ENCODE data around the gene DPH5. TPM values are rescaled to one million over a fixed set of nuclear protein-coding genes. Genes with fewer than 3 reads are reported as not detected.

DPH5 gene
- total and polyA plus RNA-seq, 2 donors (not counting 3 experiments of a cell fraction or from before 2014, with no cell fraction given): 37.2 to 43.6 TPM

GRCh38 chr1:100988121-100988520 is 37.5 kb downstream of the DPH5 start:
- Histone ChIP-seq H3K79me2 (ENCODE audit: control insufficient read depth, insufficient read depth, low read length) (no peaks in the 10 kb centered on the region), H3K4me2 (ENCODE audit: insufficient read depth, low read length) (no peak overlapping the region), H3K9me1 (replicated peaks; ENCODE audit: control insufficient read depth, extremely low read depth, insufficient read depth, low read length) (no peaks in the 10 kb centered on the region), H3K36me3 (ENCODE audit: control insufficient read depth in 2 of 2, extremely low read depth in 1 of 2, insufficient read depth in 2 of 2, low read length in 2 of 2) (no peaks in the 10 kb centered on the region), H2AFZ (ENCODE audit: low read depth, low read length) (no peak overlapping the region), H4K20me1 (replicated peaks; ENCODE audit: control insufficient read depth, extremely low read depth, insufficient read depth, low read length) (no peaks in the 10 kb centered on the region), H3K9ac (replicated peaks; ENCODE audit: extremely low read depth, insufficient read depth, low read length) (no peak overlapping the region), H3K4me3 (replicated peaks in 1 of 3; ENCODE audit: insufficient read depth in 1 of 3, low read depth in 1 of 3, low read length in 3 of 3) (no peak overlapping the region), H3K9me3 (replicated peaks; ENCODE audit: control insufficient read depth, insufficient read depth, low read length) (no peaks in the 10 kb centered on the region), H3K27me3 (ENCODE audit: control insufficient read depth in 2 of 2, insufficient read depth in 2 of 2, low read length in 2 of 2) (no peaks in the 10 kb centered on the region), H3K4me1 (ENCODE audit: control insufficient read depth, extremely low read depth, insufficient read depth, low read length) (peaks cover 15% of the 10 kb centered on the region), H3K27ac (ENCODE audit: insufficient read depth, low read depth, low read length) (no peak overlapping the region)
- FAIRE-seq (no peak), DNase-seq (ENCODE audit: low read depth, low spot score) (no peak)
- TF ChIP-seq JUN (IDR thresholded peaks at IDR 0.05; ENCODE audit: borderline replicate concordance, insufficient read depth, insufficient read length, low read depth): no peak
- no peak for TF ChIP-seq POLR2AphosphoS5 (IDR thresholded peaks at IDR 0.05; ENCODE audit: insufficient read depth, low read depth, low read length)
- ChIA-PET POLR2A (no interaction called here), CTCF (interaction anchor here (1.0 to 2.9 kb wide), 6 partner anchors 15 to 300 kb away, joined by 3 to 7 read pairs (median 4); no protein-coding TSS in a partner anchor)
- intact Hi-C loops (cut with micrococcal nuclease): no loop called here
- dilution Hi-C loops (cut with MboI; ENCODE audit: extremely low pct_ligation_motif_present, low sequenced_read_pairs): no loop called here
- BruUV-seq (replicated peaks): no TSS peak

- CTCF ChIA-PET: interaction anchor here (0.6 kb wide), 1 partner anchor 41 kb away, joined by 6 read pairs; no protein-coding TSS in a partner anchor
Observed at GRCh38 chr1:100982793-100983192, 42.8 kb downstream of the DPH5 start.

More at GRCh38 chr1:100982793-100983192, 42.8 kb downstream of the DPH5 start:
- Histone ChIP-seq H3K9me3 (replicated peaks; ENCODE audit: control insufficient read depth, insufficient read depth, low read length) (no peaks in the 10 kb centered on the region), H3K27me3 (ENCODE audit: control insufficient read depth in 2 of 2, insufficient read depth in 2 of 2, low read length in 2 of 2) (no peaks in the 10 kb centered on the region), H3K4me1 (ENCODE audit: control insufficient read depth, extremely low read depth, insufficient read depth, low read length) (no peaks in the 10 kb centered on the region), H3K9me1 (replicated peaks; ENCODE audit: control insufficient read depth, extremely low read depth, insufficient read depth, low read length) (no peaks in the 10 kb centered on the region), H3K27ac (ENCODE audit: insufficient read depth, low read depth, low read length) (no peak overlapping the region), H3K9ac (replicated peaks; ENCODE audit: extremely low read depth, insufficient read depth, low read length) (no peak overlapping the region), H3K36me3 (ENCODE audit: control insufficient read depth in 2 of 2, extremely low read depth in 1 of 2, insufficient read depth in 2 of 2, low read length in 2 of 2) (no peaks in the 10 kb centered on the region), H4K20me1 (replicated peaks; ENCODE audit: control insufficient read depth, extremely low read depth, insufficient read depth, low read length) (no peaks in the 10 kb centered on the region), H3K4me3 (replicated peaks in 1 of 3; ENCODE audit: insufficient read depth in 1 of 3, low read depth in 1 of 3, low read length in 3 of 3) (no peak overlapping the region), H3K79me2 (ENCODE audit: control insufficient read depth, insufficient read depth, low read length) (no peaks in the 10 kb centered on the region), H3K4me2 (ENCODE audit: insufficient read depth, low read length) (no peak overlapping the region), H2AFZ (ENCODE audit: low read depth, low read length) (no peak overlapping the region)
- TF ChIP-seq GATA2 (IDR thresholded peaks at IDR 0.05; ENCODE audit: insufficient read depth, insufficient read length, low read depth, low read length): no peak
- TF ChIP-seq POLR2A (IDR thresholded peaks at IDR 0.05; ENCODE audit: low read depth, low read length): no peak
- TF ChIP-seq CTCF (IDR thresholded peaks at IDR 0.05; ENCODE audit: extremely low read depth in 1 of 2, insufficient read depth in 1 of 2, low read depth in 1 of 2, low read length in 2 of 2): no peak
- TF ChIP-seq MYC (IDR thresholded peaks at IDR 0.05; ENCODE audit: low read depth, low read length): no peak
- TF ChIP-seq, protein P1, sequence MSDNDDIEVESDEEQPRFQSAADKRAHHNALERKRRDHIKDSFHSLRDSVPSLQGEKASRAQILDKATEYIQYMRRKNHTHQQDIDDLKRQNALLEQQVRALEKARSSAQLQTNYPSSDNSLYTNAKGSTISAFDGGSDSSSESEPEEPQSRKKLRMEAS (IDR thresholded peaks at IDR 0.05; ENCODE audit: insufficient read depth, insufficient read length): no peak
- no peak for TF ChIP-seq JUN (IDR thresholded peaks at IDR 0.05; ENCODE audit: borderline replicate concordance, insufficient read depth, insufficient read length, low read depth)
- TF ChIP-seq EZH2 (IDR thresholded peaks at IDR 0.05; ENCODE audit: borderline replicate concordance, low read depth, low read length, severe bottlenecking): no peak
- no peak for TF ChIP-seq POLR2AphosphoS5 (IDR thresholded peaks at IDR 0.05; ENCODE audit: insufficient read depth, low read depth, low read length)
- no peak for TF ChIP-seq FOS (IDR thresholded peaks at IDR 0.05; ENCODE audit: borderline replicate concordance, insufficient read depth, low read length)
- DNase-seq (ENCODE audit: low read depth, low spot score): no peak
- intact Hi-C loops (cut with micrococcal nuclease) (no loop called here), dilution Hi-C loops (cut with MboI; ENCODE audit: extremely low pct_ligation_motif_present, low sequenced_read_pairs) (no loop called here)
- POLR2A ChIA-PET: interaction anchor here (0.7 kb wide), 1 partner anchor 133 kb away, joined by 5 read pairs; no protein-coding TSS in a partner anchor
- no TSS peak for BruUV-seq (replicated peaks)
- no peak for FAIRE-seq

Data from endothelial cell of umbilical vein (primary cell).